HL-60/S4 (cell line): ENCODE results near the gene PALD1.

Experiments used
- in situ Hi-C: fragments of 300-500 bp; cut with MboI; formaldehyde crosslinking; loops from 2 replicates; pipeline ENCODE4 v1.14.3; 2022; ENCODE audit warnings: low sequenced_read_pairs

Gene PALD1

GRCh38 chr10:70585578-70586169, 107.1 kb downstream of the PALD1 start:
- in situ Hi-C loops = no loop called here

- in situ Hi-C loops = no loop called here
These were observed 107.9 kb downstream of the PALD1 start for GRCh38 chr10:70586348-70586930.

GRCh38 chr10:70587045-70587658, 108.6 kb downstream of the PALD1 start:
- in situ Hi-C loops = no loop called here

GRCh38 chr10:70588255-70588654, 109.7 kb downstream of the PALD1 start:
- in situ Hi-C loops = no loop called here

- in situ Hi-C loops = no loop called here
These were observed 110.4 kb downstream of the PALD1 start for GRCh38 chr10:70588859-70589570.

- in situ Hi-C loops = no loop called here
These were observed 111.4 kb downstream of the PALD1 start for GRCh38 chr10:70589762-70590654.

- in situ Hi-C loops = no loop called here
These were observed 112.3 kb downstream of the PALD1 start for GRCh38 chr10:70590655-70591416.

- in situ Hi-C loops = no loop called here
These were observed 113.7 kb downstream of the PALD1 start for GRCh38 chr10:70592186-70592735.

GRCh38 chr10:70592746-70593512, 114.4 kb downstream of the PALD1 start:
- in situ Hi-C loops = no loop called here

- in situ Hi-C loops = no loop called here
These were observed 114.9 kb downstream of the PALD1 start for GRCh38 chr10:70593513-70593890.

GRCh38 chr10:70594161-70594560, 115.6 kb downstream of the PALD1 start:
- in situ Hi-C loops = no loop called here

- in situ Hi-C loops = no loop called here
These were observed 117.0 kb downstream of the PALD1 start for GRCh38 chr10:70595566-70596016.

GRCh38 chr10:70596110-70596798, 117.7 kb downstream of the PALD1 start:
- in situ Hi-C loops = no loop called here

- in situ Hi-C loops = no loop called here
These were observed 118.6 kb downstream of the PALD1 start for GRCh38 chr10:70596860-70597809.

- in situ Hi-C loops = no loop called here
These were observed 119.6 kb downstream of the PALD1 start for GRCh38 chr10:70597856-70598815.

- in situ Hi-C loops = no loop called here
These were observed 120.3 kb downstream of the PALD1 start for GRCh38 chr10:70598857-70599295.
